ENCODE data around the gene ORM2.
"Not testable (repeated sequence)": the region's sequence is repeated elsewhere in the genome, so short reads cannot be mapped to it uniquely, and the experiment has no call there.

ORM2 gene

GRCh38 chr9:114318416-114318815 is 11.3 kb upstream of the ORM2 start:
- Histone ChIP-seq H3K79me2 (ENCODE audit: insufficient read depth, low read depth) (no peaks in the 10 kb centered on the region), H4K20me1 (ENCODE audit: insufficient read depth) (no peaks in the 10 kb centered on the region), H3K4me3 (IDR thresholded peaks at IDR 0.05; ENCODE audit: insufficient read depth, low read depth, low read length) (no peak overlapping the region), H2AFZ (ENCODE audit: low read depth) (no peak overlapping the region), H3K36me3 (ENCODE audit: insufficient read depth) (no peaks in the 10 kb centered on the region), H3K4me2 (no peak overlapping the region), H3K27ac (no peak overlapping the region), H3K4me1 (ENCODE audit: low read depth, poor library complexity, severe bottlenecking) (peaks cover 9% of the 10 kb centered on the region), H3K9ac (no peak overlapping the region), H3K27me3 (ENCODE audit: insufficient read depth, low read depth) (no peaks in the 10 kb centered on the region)
- TF ChIP-seq, protein P1, sequence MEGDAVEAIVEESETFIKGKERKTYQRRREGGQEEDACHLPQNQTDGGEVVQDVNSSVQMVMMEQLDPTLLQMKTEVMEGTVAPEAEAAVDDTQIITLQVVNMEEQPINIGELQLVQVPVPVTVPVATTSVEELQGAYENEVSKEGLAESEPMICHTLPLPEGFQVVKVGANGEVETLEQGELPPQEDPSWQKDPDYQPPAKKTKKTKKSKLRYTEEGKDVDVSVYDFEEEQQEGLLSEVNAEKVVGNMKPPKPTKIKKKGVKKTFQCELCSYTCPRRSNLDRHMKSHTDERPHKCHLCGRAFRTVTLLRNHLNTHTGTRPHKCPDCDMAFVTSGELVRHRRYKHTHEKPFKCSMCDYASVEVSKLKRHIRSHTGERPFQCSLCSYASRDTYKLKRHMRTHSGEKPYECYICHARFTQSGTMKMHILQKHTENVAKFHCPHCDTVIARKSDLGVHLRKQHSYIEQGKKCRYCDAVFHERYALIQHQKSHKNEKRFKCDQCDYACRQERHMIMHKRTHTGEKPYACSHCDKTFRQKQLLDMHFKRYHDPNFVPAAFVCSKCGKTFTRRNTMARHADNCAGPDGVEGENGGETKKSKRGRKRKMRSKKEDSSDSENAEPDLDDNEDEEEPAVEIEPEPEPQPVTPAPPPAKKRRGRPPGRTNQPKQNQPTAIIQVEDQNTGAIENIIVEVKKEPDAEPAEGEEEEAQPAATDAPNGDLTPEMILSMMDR (conservative IDR thresholded peaks at IDR 0.05; ENCODE audit: low read depth, low read length), result no peak

- Histone ChIP-seq H3K27ac (no peak overlapping the region), H4K20me1 (ENCODE audit: insufficient read depth) (no peaks in the 10 kb centered on the region), H3K4me3 (IDR thresholded peaks at IDR 0.05; ENCODE audit: insufficient read depth, low read depth, low read length) (no peak overlapping the region), H3K36me3 (ENCODE audit: insufficient read depth) (no peaks in the 10 kb centered on the region), H3K9ac (no peak overlapping the region), H3K4me2 (no peak overlapping the region), H2AFZ (ENCODE audit: low read depth) (no peak overlapping the region), H3K4me1 (ENCODE audit: low read depth, poor library complexity, severe bottlenecking) (peaks cover 9% of the 10 kb centered on the region), H3K79me2 (ENCODE audit: insufficient read depth, low read depth) (no peaks in the 10 kb centered on the region), H3K27me3 (ENCODE audit: insufficient read depth, low read depth) (no peaks in the 10 kb centered on the region)
- TF ChIP-seq, protein P1 (conservative IDR thresholded peaks at IDR 0.05; ENCODE audit: low read depth, low read length), result no peak
Observed at GRCh38 chr9:114319147-114319546, 10.5 kb upstream of the ORM2 start.

DNA sequence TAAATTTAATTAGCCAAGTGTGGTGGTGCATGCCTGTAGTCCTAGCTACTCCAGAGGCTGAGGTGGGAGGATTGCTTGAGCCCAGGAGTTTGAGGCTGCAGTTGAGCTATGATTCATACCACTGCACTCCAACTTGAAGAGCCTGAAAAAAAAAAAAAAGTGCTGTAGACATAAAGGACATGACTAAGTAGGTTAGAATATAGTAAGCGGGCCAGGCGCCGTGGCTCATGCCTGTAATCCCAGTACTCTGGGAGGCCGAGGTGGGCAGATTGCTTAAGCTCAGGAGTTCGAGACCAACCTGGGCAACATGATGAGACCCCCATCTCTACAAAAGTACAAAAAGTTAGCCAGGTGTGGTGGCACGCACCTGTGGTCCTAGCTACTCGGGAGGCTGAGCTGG is 9.0 kb upstream of the ORM2 start:
- H3K27ac ChIP-seq; H3K4me3 ChIP-seq (IDR thresholded peaks at IDR 0.05; ENCODE audit: insufficient read depth, low read depth, low read length); H2AFZ ChIP-seq (ENCODE audit: low read depth); H4K20me1 ChIP-seq (ENCODE audit: insufficient read depth); H3K36me3 ChIP-seq (ENCODE audit: insufficient read depth); H3K27me3 ChIP-seq (ENCODE audit: insufficient read depth, low read depth); H3K79me2 ChIP-seq (ENCODE audit: insufficient read depth, low read depth); H3K9ac ChIP-seq; H3K4me1 ChIP-seq (ENCODE audit: low read depth, poor library complexity, severe bottlenecking); H3K4me2 ChIP-seq: not testable (repeated sequence)

DNA sequence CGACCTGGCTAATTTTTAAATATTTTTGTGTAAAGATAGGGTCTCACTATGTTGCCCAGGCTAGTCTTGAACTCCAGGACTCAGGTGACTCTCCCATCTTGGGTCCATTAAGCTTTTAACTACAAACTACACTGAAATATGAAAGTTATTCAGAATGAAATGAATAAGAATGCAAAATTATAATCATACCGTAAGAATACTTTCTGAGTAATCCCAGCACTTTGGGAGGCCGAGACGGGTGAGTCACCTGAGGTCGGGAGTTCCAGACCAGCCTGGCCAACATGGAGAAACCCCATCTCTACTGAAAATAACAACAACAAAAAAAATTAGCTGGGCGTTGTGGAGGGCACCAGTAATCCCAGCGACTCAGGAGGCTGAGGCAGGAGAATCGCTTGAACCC is 7.9 kb upstream of the ORM2 start:
- Histone ChIP-seq H2AFZ (ENCODE audit: low read depth) (no peak overlapping the region), H3K27ac (no peak overlapping the region)

GRCh38 chr9:114322160-114322818 is 7.4 kb upstream of the ORM2 start:
- H3K4me3 ChIP-seq (IDR thresholded peaks at IDR 0.05; ENCODE audit: insufficient read depth, low read depth, low read length); H3K4me2 ChIP-seq; H3K36me3 ChIP-seq (ENCODE audit: insufficient read depth); H3K9ac ChIP-seq; H2AFZ ChIP-seq (ENCODE audit: low read depth); H3K79me2 ChIP-seq (ENCODE audit: insufficient read depth, low read depth); H3K4me1 ChIP-seq (ENCODE audit: low read depth, poor library complexity, severe bottlenecking); H3K27ac ChIP-seq; H3K27me3 ChIP-seq (ENCODE audit: insufficient read depth, low read depth); H4K20me1 ChIP-seq (ENCODE audit: insufficient read depth): not testable (repeated sequence)

More for the DNA sequence above, 7.9 kb upstream of the ORM2 start:
- Histone ChIP-seq H3K36me3 (ENCODE audit: insufficient read depth) (no peaks in the 10 kb centered on the region), H3K9ac (no peak overlapping the region), H3K4me3 (IDR thresholded peaks at IDR 0.05; ENCODE audit: insufficient read depth, low read depth, low read length) (no peak overlapping the region), H3K27me3 (ENCODE audit: insufficient read depth, low read depth) (no peaks in the 10 kb centered on the region), H3K4me1 (ENCODE audit: low read depth, poor library complexity, severe bottlenecking) (peaks cover 9% of the 10 kb centered on the region), H4K20me1 (ENCODE audit: insufficient read depth) (no peaks in the 10 kb centered on the region), H3K4me2 (no peak overlapping the region), H3K79me2 (ENCODE audit: insufficient read depth, low read depth) (no peaks in the 10 kb centered on the region)
- TF ChIP-seq, protein P1 (conservative IDR thresholded peaks at IDR 0.05; ENCODE audit: low read depth, low read length), result no peak

DNA sequence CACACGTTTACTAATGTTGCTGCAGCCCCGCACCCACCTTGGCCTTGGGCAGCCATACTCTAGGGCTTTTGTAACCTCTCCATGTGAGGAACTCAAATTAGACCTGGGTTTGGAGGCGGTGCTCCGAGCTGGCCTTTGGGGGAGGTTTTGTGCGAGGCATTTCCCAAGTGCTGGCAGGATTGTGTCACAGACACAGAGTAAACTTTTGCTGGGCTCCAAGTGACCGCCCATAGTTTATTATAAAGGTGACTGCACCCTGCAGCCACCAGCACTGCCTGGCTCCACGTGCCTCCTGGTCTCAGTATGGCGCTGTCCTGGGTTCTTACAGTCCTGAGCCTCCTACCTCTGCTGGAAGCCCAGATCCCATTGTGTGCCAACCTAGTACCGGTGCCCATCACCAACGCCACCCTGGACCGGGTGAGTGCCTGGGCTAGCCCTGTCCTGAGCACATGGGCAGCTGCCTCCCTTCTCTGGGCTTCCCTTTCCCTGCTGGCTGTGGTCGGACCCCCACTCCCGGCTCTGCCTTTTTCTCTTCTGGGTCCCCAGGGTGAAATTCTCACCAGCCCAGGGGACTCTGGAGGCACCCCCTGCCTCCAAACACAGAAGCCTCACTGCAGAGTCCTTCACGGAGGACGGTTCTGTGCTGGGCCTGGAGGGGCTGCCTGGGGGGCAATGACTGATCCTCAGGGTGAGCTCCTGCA is 6.7 kb upstream of the ORM2 start, which contains the start of gene ORM1:
Gene ORM1 (plus strand): TSS at position 268 of the 701 bp plus-strand sequence. CDS start 36 bp downstream, at position 304.
- H4K20me1 ChIP-seq (ENCODE audit: insufficient read depth); H3K9ac ChIP-seq; H3K27ac ChIP-seq; H3K36me3 ChIP-seq (ENCODE audit: insufficient read depth); H2AFZ ChIP-seq (ENCODE audit: low read depth); H3K27me3 ChIP-seq (ENCODE audit: insufficient read depth, low read depth); H3K79me2 ChIP-seq (ENCODE audit: insufficient read depth, low read depth); H3K4me1 ChIP-seq (ENCODE audit: low read depth, poor library complexity, severe bottlenecking); H3K4me2 ChIP-seq; H3K4me3 ChIP-seq (IDR thresholded peaks at IDR 0.05; ENCODE audit: insufficient read depth, low read depth, low read length): not testable (repeated sequence)

- not testable (repeated sequence) for H3K4me3 ChIP-seq (IDR thresholded peaks at IDR 0.05; ENCODE audit: insufficient read depth, low read depth, low read length); H2AFZ ChIP-seq (ENCODE audit: low read depth)
Observed at GRCh38 chr9:114323849-114324248, 5.8 kb upstream of the ORM2 start.

More at GRCh38 chr9:114323849-114324248, 5.8 kb upstream of the ORM2 start:
- not testable (repeated sequence) for H4K20me1 ChIP-seq (ENCODE audit: insufficient read depth); H3K4me1 ChIP-seq (ENCODE audit: low read depth, poor library complexity, severe bottlenecking); H3K9ac ChIP-seq; H3K4me2 ChIP-seq; H3K79me2 ChIP-seq (ENCODE audit: insufficient read depth, low read depth); H3K27ac ChIP-seq; H3K27me3 ChIP-seq (ENCODE audit: insufficient read depth, low read depth); H3K36me3 ChIP-seq (ENCODE audit: insufficient read depth)
